ENCODE results near the gene GRM3.

Gene GRM3

DNA sequence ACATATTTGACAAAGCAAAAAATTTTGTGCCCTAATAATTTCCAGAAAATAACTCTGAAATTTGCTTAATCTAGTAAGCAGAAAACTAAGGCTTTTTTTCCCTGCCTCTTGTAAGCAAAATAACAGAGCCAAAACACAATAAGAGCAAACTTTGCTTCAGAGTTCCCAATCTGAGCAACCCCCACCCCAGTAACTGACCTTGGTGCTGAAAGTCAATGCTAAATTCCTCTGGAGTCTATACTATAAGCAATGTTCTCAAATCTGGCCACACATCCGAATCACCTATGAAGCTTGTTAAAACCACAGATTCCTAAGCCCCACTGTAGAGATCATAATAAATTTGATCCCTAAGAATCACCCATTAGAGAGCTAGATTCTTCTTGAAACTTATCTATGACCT is 265.2 kb downstream of the GRM3 start:
- DNase-seq = peak; percentile 17

GRCh38 chr7:86911659-86912058 is 267.9 kb downstream of the GRM3 start:
- DNase-seq = no peak

- DNase-seq = peak; percentile 97
Measured at GRCh38 chr7:86913709-86914108, 270.0 kb downstream of the GRM3 start.
